A549 treated with Hydrocortisone at 1 μM for 4 hours (cell line): ENCODE data around the gene HNRNPD. TPM values are rescaled to one million over a fixed set of nuclear protein-coding genes. Genes with fewer than 3 reads are reported as not detected.

Experiments
- total RNA-seq: library from RNA; stranded (reverse); fragments of 200-300 nt; extraction: Qiagen RNA extraction; gene quantifications from 5 replicates; pipeline ENCODE4 v1.2.3, GENCODE V29; 2022

HNRNPD gene
- 222 to 344 TPM (median 236 TPM) in 5 replicates for total RNA-seq

DNA sequence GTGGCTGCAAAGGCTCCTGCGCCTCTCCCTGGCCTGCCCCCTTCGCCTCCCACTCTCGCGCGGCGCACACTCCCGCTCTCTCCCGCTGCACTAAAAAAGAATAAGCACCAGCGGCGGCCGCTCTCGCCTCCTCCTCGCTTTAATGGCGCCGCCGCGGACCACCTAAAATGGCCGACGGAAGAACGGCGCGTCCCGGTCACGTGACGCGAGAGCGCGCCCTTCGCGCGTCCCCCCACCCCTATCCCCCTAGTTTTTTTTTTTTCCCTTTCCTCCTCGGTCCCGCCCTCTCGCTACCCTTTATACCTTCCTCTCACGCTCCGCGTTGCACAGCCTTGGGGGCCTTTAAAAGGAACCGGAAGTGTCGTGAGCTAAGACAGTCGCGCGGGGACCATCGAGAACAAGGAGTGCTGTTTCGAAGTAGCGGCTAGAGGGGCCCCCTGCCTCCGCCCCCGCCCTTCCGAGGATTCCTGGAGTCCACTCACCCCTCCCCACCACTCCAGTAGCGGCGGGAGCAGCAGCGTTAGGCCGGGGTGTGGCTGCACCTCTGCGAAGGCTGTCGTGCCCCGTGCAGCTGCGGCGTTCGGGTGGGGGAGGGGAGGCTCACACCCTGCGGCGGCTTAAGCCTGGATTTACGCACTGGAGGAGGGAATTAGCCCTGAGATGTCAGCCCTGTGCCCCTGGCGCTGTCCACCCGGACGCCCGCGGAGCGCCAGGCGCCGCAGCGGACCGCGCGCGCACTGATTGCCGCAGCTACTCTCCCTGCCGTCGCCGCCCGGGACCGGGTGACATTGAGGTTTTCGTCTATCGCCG, at the start of gene HNRNPD:
TSS of gene HNRNPD (minus strand) at position 176 of the 810 bp plus-strand sequence. CDS start 313 bp downstream, outside the sequence.

Other genes with a start within 250 kb of the HNRNPD start
- gene HNRNPDL, start 56.5 kb upstream of the HNRNPD start, total RNA-seq = 228 to 336 TPM (median 273 TPM) in 5 replicates
- 26.6 to 33.7 TPM (median 29.5 TPM) in 5 replicates for gene ENOPH1, start 56.6 kb upstream of the HNRNPD start, total RNA-seq
- 0.59 to 1.2 TPM (median 0.95 TPM) in 5 replicates for gene TMEM150C, start 188.0 kb upstream of the HNRNPD start, total RNA-seq